ENCODE data around the gene UROC1. TPM values are rescaled to one million over a fixed set of nuclear protein-coding genes. Genes with fewer than 3 reads are reported as not detected.

UROC1 gene
- total and polyA plus RNA-seq, 8 donors: 0.09 TPM; not detected in 7

- Histone ChIP-seq H3K36me3 (no peaks in the 10 kb centered on the region), H3K27ac (no peak overlapping the region), H3K4me3 (no peak overlapping the region), H3K27me3 (no peaks in the 10 kb centered on the region), H3K9me3 (no peaks in the 10 kb centered on the region), H3K4me1 (no peaks in the 10 kb centered on the region)
- WGBS, 2 donors: 77 to 83% methylated on average over 15 of the region's 15 CpGs
- no peak for TF ChIP-seq CTCF (IDR thresholded peaks at IDR 0.05)
- ATAC-seq: no peak
- peak in 3 of 6 donors; percentile 11 to 63 (median 54) for DNase-seq
- no peak for FAIRE-seq
- intact Hi-C loops (cut with DNase I): no loop called here
Observed at GRCh38 chr3:126517986-126518778, 609 bp upstream of the UROC1 start.

GRCh38 chr3:126516936-126517290 lies 660 bp downstream of the UROC1 start:
- 75 to 76% methylated on average over 9 of the region's 9 CpGs for WGBS, 2 donors
- ATAC-seq (no peak), DNase-seq (no peak), FAIRE-seq (no peak)
- H3K27ac ChIP-seq: no peak overlapping the region
- intact Hi-C loops (cut with DNase I): no loop called here
- H3K27me3 ChIP-seq: no peaks in the 10 kb centered on the region
- H3K36me3 ChIP-seq: no peaks in the 10 kb centered on the region
- H3K4me3 ChIP-seq: no peak overlapping the region
- no peaks in the 10 kb centered on the region for H3K9me3 ChIP-seq
- H3K4me1 ChIP-seq: no peaks in the 10 kb centered on the region
- no peak for TF ChIP-seq CTCF (IDR thresholded peaks at IDR 0.05)

- H3K9me3 ChIP-seq: no peaks in the 10 kb centered on the region
- intact Hi-C loops (cut with DNase I): no loop called here
- H3K27ac ChIP-seq: no peak overlapping the region
- WGBS, 2 donors: 77 to 83% methylated on average over 5 to 6 of the region's 6 CpGs
- DNase-seq (peak in 3 of 6 donors; percentile 6 to 26 (median 21)), FAIRE-seq (no peak), ATAC-seq (no peak)
- no peak overlapping the region for H3K4me3 ChIP-seq
- no peaks in the 10 kb centered on the region for H3K27me3 ChIP-seq
- H3K4me1 ChIP-seq: no peaks in the 10 kb centered on the region
- no peak for TF ChIP-seq CTCF (IDR thresholded peaks at IDR 0.05)
- H3K36me3 ChIP-seq: no peaks in the 10 kb centered on the region
Observed at GRCh38 chr3:126516152-126516935, 1.2 kb downstream of the UROC1 start.

- DNase-seq (peak in 2 of 6 donors; percentile 43 to 48), FAIRE-seq (no peak), ATAC-seq (no peak)
- TF ChIP-seq CTCF (IDR thresholded peaks at IDR 0.05): no peak
- no peaks in the 10 kb centered on the region for H3K36me3 ChIP-seq
- H3K27ac ChIP-seq: no peak overlapping the region
- H3K9me3 ChIP-seq: no peaks in the 10 kb centered on the region
- 68 to 76% methylated on average over 8 of the region's 8 CpGs for WGBS, 2 donors
- H3K4me1 ChIP-seq: no peaks in the 10 kb centered on the region
- H3K27me3 ChIP-seq: no peaks in the 10 kb centered on the region
- H3K4me3 ChIP-seq: no peak overlapping the region
- intact Hi-C loops (cut with DNase I): no loop called here
Observed at GRCh38 chr3:126515066-126515706, 2.4 kb downstream of the UROC1 start.
